Erythroblast (primary cell): ENCODE results near the gene ATRIP.

Experiments used
- GATA1 ChIP-seq: IDR thresholded peaks from 2 replicates; pipeline ENCODE4 v1.6.1; 2011; ENCODE audit warnings: low read depth, mild to moderate bottlenecking, control low read depth, low read length, moderate library complexity
- POLR2A ChIP-seq: IDR thresholded peaks from 2 replicates; pipeline ENCODE4 v1.6.1; 2011; ENCODE audit warnings: mild to moderate bottlenecking, low read length

- TF ChIP-seq POLR2A (no peak), GATA1 (no peak)
Measured at GRCh38 chr3:48420561-48420960, 26.0 kb upstream of the ATRIP start.
